Type B pancreatic cell (in vitro differentiated cells): Measurements from ENCODE around the gene ZNF138. TPM values are rescaled to one million over a fixed set of nuclear protein-coding genes. Genes with fewer than 3 reads are reported as not detected.
"Not testable (repeated sequence)": the region's sequence is repeated elsewhere in the genome, so short reads cannot be mapped to it uniquely, and the experiment has no call there.

ENCODE experiments used
- DNase-seq: peaks from one replicate; pipeline ENCODE4 v3.0.0; 2021; ENCODE audit warnings: mixed read lengths; ENCODE audit not compliant: unreplicated experiment; ENCODE audit errors: extremely low spot score
- H3K27ac Mint-ChIP-seq: 2 replicates; pipeline ENCODE4 v1.8.0; 2021; ENCODE audit warnings: mild to moderate bottlenecking, mixed read lengths
- H3K27me3 Mint-ChIP-seq: 2 replicates; pipeline ENCODE4 v1.8.0; 2021; ENCODE audit warnings: mixed read lengths
- H3K36me3 Mint-ChIP-seq: 2 replicates; pipeline ENCODE4 v1.8.0; 2021; ENCODE audit warnings: mixed read lengths
- H3K4me1 Mint-ChIP-seq: one replicate; pipeline ENCODE4 v1.8.0; 2021; ENCODE audit warnings: mixed read lengths; ENCODE audit not compliant: unreplicated experiment
- H3K4me3 Mint-ChIP-seq: 2 replicates; pipeline ENCODE4 v1.8.0; 2021; ENCODE audit warnings: mild to moderate bottlenecking, mixed read lengths
- H3K9me3 Mint-ChIP-seq: 2 replicates; pipeline ENCODE4 v1.8.0; 2021; ENCODE audit warnings: mixed read lengths
- total RNA-seq: library from RNA; stranded (reverse); gene quantifications from 2 replicates; pipeline ENCODE4 v1.2.1, GENCODE V29; 2021; ENCODE audit warnings: low replicate concordance
- TF ChIP-seq, protein P1 (sequence below): fragments of 200-600 bp; sonication (generic); conservative IDR thresholded peaks from 2 replicates; pipeline ENCODE4 v1.5.0; 2021; ENCODE audit warnings: antibody characterized with exemption, mild to moderate bottlenecking

Gene ZNF138
- total RNA-seq, 1 donor from 2014 or later: 11.6 TPM

GRCh38 chr7:64830926-64831325 lies 36.7 kb downstream of the ZNF138 start:
- Mint-ChIP-seq H3K27me3 (no peaks in the 10 kb centered on the region), H3K9me3 (peaks cover 11% of the 10 kb centered on the region), H3K4me1 (no peaks in the 10 kb centered on the region), H3K36me3 (peaks cover 23% of the 10 kb centered on the region), H3K4me3 (no peak overlapping the region), H3K27ac (no peak overlapping the region)
- no peak for DNase-seq
- TF ChIP-seq, protein P1, sequence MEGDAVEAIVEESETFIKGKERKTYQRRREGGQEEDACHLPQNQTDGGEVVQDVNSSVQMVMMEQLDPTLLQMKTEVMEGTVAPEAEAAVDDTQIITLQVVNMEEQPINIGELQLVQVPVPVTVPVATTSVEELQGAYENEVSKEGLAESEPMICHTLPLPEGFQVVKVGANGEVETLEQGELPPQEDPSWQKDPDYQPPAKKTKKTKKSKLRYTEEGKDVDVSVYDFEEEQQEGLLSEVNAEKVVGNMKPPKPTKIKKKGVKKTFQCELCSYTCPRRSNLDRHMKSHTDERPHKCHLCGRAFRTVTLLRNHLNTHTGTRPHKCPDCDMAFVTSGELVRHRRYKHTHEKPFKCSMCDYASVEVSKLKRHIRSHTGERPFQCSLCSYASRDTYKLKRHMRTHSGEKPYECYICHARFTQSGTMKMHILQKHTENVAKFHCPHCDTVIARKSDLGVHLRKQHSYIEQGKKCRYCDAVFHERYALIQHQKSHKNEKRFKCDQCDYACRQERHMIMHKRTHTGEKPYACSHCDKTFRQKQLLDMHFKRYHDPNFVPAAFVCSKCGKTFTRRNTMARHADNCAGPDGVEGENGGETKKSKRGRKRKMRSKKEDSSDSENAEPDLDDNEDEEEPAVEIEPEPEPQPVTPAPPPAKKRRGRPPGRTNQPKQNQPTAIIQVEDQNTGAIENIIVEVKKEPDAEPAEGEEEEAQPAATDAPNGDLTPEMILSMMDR: no peak

DNA sequence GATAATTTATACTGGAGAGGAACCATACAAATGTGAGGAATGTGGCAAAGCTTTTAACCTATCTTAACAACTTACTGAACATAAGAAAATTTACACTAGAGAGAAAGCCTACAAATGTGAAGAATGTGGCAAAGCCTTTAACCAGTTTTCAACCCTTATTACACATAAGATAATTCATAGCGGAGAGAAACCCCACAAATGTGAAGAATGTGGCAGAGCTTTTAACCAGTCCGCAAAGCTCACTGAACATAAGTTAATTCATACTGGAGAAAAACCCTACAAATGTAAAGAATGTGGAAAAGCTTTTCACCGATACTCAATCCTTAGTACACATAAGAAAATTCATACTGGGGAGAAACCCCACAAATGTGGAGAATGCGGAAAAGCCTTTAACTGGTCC lies 37.9 kb downstream of the ZNF138 start:
- DNase-seq: no peak
- H3K36me3 Mint-ChIP-seq: peaks cover 24% of the 10 kb centered on the region
- H3K27ac Mint-ChIP-seq: no peak overlapping the region
- TF ChIP-seq, protein P1: no peak
- peaks cover 14% of the 10 kb centered on the region for H3K9me3 Mint-ChIP-seq
- no peaks in the 10 kb centered on the region for H3K4me1 Mint-ChIP-seq
- no peak overlapping the region for H3K4me3 Mint-ChIP-seq
- H3K27me3 Mint-ChIP-seq: no peaks in the 10 kb centered on the region

DNA sequence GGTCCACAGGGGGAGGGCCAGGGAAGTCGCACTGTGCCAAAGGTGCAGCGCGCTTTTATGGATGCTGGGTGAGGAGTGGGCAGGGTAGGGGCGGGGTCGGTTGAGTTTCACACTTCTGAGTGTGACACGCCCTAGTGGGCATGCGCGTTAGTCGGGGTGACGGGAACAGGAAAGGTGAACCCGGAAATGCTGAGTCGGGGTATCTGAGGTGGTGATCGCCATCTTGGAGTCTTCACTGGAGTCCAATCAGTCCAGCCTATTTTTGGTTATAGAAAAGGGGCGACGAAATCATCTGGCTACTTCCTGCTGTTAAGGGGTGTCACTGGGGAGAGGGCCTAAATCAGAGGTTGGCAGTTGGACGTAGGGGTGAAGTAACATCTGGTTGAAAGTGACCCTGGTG lies 40.8 kb downstream of the ZNF138 start:
- TF ChIP-seq, protein P1: no peak
- peaks cover 27% of the 10 kb centered on the region for H3K36me3 Mint-ChIP-seq

DNA sequence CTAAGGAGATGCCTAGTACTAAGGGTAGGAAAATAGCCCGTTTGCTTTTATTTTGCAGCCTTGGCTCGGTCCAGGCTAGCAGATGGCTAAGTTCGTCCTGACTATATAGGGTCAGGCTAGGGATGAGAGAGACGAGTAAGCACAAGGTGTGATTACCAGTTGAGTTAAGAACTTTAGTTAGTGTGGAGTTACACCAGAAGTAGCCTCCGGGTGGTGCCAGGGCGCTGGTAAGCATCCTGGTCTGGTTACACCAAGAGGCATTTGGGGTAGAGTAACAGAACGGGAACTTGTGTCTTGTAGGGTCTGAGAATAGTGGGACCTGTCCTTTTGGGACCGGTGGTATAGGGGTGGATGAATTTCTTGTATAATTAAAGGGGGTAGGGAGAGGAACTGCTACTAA lies 41.6 kb downstream of the ZNF138 start:
- H3K27ac Mint-ChIP-seq, H3K27me3 Mint-ChIP-seq, H3K4me3 Mint-ChIP-seq, DNase-seq, H3K4me1 Mint-ChIP-seq: not testable (repeated sequence)
- peaks cover 20% of the 10 kb centered on the region for H3K9me3 Mint-ChIP-seq
- H3K36me3 Mint-ChIP-seq: peaks cover 25% of the 10 kb centered on the region

More for the DNA sequence above, 40.8 kb downstream of the ZNF138 start:
- H3K27ac Mint-ChIP-seq: no peak overlapping the region
- H3K9me3 Mint-ChIP-seq: peaks cover 20% of the 10 kb centered on the region
- no peaks in the 10 kb centered on the region for H3K27me3 Mint-ChIP-seq
- H3K4me1 Mint-ChIP-seq: no peaks in the 10 kb centered on the region
- no peak overlapping the region for H3K4me3 Mint-ChIP-seq
- DNase-seq: no peak

- not testable (repeated sequence) for DNase-seq, H3K27ac Mint-ChIP-seq, H3K4me3 Mint-ChIP-seq, H3K4me1 Mint-ChIP-seq, H3K27me3 Mint-ChIP-seq
- Mint-ChIP-seq H3K9me3 (peaks cover 20% of the 10 kb centered on the region), H3K36me3 (peaks cover 13% of the 10 kb centered on the region)
Measured at GRCh38 chr7:64838051-64838450, 43.8 kb downstream of the ZNF138 start.

DNA sequence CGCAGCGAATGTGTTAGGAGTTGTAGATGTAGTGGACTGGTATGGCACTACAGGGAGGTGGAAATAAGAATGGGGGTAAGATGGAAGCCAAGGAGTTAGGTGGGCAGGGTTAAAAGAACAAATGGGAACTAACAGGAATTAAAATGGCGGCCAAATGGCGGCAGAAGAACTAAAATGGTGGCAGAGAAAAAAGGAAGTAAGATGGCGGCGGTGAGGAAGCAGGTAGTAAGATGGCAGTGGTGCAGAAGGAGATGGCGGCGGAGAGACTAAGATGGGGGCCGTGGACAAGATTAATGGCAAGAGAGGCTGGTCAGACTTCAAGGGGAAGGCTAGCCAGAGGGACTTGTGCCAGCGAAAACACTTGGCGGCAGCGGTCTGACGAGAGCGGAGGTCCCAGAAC lies 44.5 kb downstream of the ZNF138 start:
- H3K9me3 Mint-ChIP-seq: peaks cover 20% of the 10 kb centered on the region
- TF ChIP-seq, protein P1: no peak
- H3K27ac Mint-ChIP-seq: no peak overlapping the region
- H3K4me1 Mint-ChIP-seq: no peaks in the 10 kb centered on the region
- DNase-seq: no peak
- H3K27me3 Mint-ChIP-seq: no peaks in the 10 kb centered on the region
- no peak overlapping the region for H3K4me3 Mint-ChIP-seq
- peaks cover 12% of the 10 kb centered on the region for H3K36me3 Mint-ChIP-seq

DNA sequence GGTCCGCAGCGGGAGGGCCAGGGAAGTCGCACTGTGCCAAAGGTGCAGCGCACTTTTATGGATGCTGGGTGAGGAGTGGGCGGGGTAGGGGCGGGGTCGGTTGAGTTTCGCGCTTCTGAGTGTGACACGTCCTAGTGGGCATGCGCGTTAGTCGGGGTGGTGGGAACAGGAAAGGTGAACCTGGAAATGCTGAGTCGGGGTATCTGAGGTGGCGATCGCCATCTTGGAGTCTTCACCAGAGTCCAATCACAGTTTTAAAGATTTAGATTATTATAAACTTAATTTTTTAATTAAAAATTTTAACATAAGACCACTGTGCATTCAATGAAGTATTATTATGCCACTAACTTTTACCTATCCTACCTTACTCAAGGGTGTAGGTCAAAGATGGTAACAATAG lies 45.7 kb downstream of the ZNF138 start:
- DNase-seq: no peak
- peaks cover 12% of the 10 kb centered on the region for H3K36me3 Mint-ChIP-seq
- H3K27ac Mint-ChIP-seq: no peak overlapping the region
- no peak overlapping the region for H3K4me3 Mint-ChIP-seq
- H3K9me3 Mint-ChIP-seq: peaks cover 20% of the 10 kb centered on the region
- H3K27me3 Mint-ChIP-seq: no peaks in the 10 kb centered on the region
- TF ChIP-seq, protein P1: no peak
- no peaks in the 10 kb centered on the region for H3K4me1 Mint-ChIP-seq
